HCT116 (cell line): ENCODE results near the gene KLHL3. TPM values are rescaled to one million over a fixed set of nuclear protein-coding genes. Genes with fewer than 3 reads are reported as not detected.

Experiments
- ATAC-seq: fragments of 200-7000 bp; cut with Tn5 transposase; 2 replicates; pipeline ENCODE4 v1.9.1; 2020; ENCODE audit warnings: mild to moderate bottlenecking, moderate library complexity
- BruUV-seq: library from RNA; stranded (reverse); fragments of 400-500 nt; replicated peaks from 2 replicates; lab custom pipeline; 2021; lab: Mats Ljungman, UMichigan
- CTCF ChIA-PET: fragments of 300-600 bp; sonication (Branson Sonifier 250); formaldehyde crosslinking; loops from one replicate; lab custom pipeline; 2021; ENCODE audit warnings: antibody characterized with exemption; lab: Charles Lee
- POLR2A ChIA-PET: fragments of 300-600, 350-600 bp; sonication (Branson Sonifier 250); formaldehyde crosslinking; loops from one replicate; lab custom pipeline; 2021; ENCODE audit warnings: antibody characterized with exemption; lab: Charles Lee
- RAD21 ChIA-PET, 2 experiments: fragments of 300-600 bp; sonication (Branson Sonifier 250); formaldehyde crosslinking; loops; one replicate each; lab custom pipeline; 2023; ENCODE audit warnings: low total read pairs in 2 of 2; ENCODE audit not compliant: uncharacterized antibody in 2 of 2, unreplicated experiment in 2 of 2, low non-redundant PET in 1 of 2; lab: Charles Lee
- DNase-seq: peaks from one replicate; pipeline ENCODE4 v3.0.0-alpha.2; 2010; ENCODE audit warnings: low read depth, low spot score
- H2AFZ ChIP-seq: fragments of 200-600 bp; shearing (Covaris generic), sonication (generic); 2 replicates; pipeline ENCODE4 v1.6.1; 2017; ENCODE audit warnings: low read depth, mixed run types, mixed read lengths, antibody characterized with exemption, low read length; ENCODE audit not compliant: poor library complexity, severe bottlenecking
- H3K27ac ChIP-seq: 2 replicates; pipeline ENCODE4 v1.5.1; 2012; ENCODE audit warnings: low read depth, low read length
- H3K27me3 ChIP-seq: fragments of 200-600 bp; sonication (generic); 2 replicates; pipeline ENCODE4 v1.6.1; 2016; ENCODE audit warnings: mixed run types, low read length, mixed read lengths; ENCODE audit not compliant: insufficient read depth
- H3K36me3 ChIP-seq, 2 experiments: fragments of 200-500 bp in 1 of 2; fragments of 200-600 bp in 1 of 2; sonication (Bioruptor generic) in 1 of 2; sonication (generic) in 1 of 2; 2 replicates each; pipeline versions ENCODE4 v1.5.1 to v1.6.1; 2014 to 2016; ENCODE audit warnings: low read length in 2 of 2, inconsistent platforms in 1 of 2, mixed read lengths in 1 of 2, mixed run types in 1 of 2; ENCODE audit not compliant: insufficient read depth in 2 of 2, control insufficient read depth in 1 of 2
- H3K4me1 ChIP-seq, 2 experiments: fragments of 200-600 bp in 1 of 2; sonication (generic) in 1 of 2; 2 replicates each; pipeline versions ENCODE4 v1.5.1 to v1.6.1; 2012 to 2017; ENCODE audit warnings: low read length in 2 of 2, inconsistent platforms in 1 of 2, mild to moderate bottlenecking in 1 of 2, mixed read lengths in 1 of 2, mixed run types in 1 of 2, moderate library complexity in 1 of 2; ENCODE audit not compliant: insufficient read depth in 2 of 2, control insufficient read depth in 1 of 2
- H3K4me2 ChIP-seq: fragments of 200-600 bp; sonication (generic); 2 replicates; pipeline ENCODE4 v1.6.1; 2017; ENCODE audit warnings: mixed run types, low read length, mixed read lengths
- H3K4me3 ChIP-seq, 2 experiments: fragments of 200-600 bp in 1 of 2; sonication (generic) in 1 of 2; replicated peaks in 1 of 2; 2 replicates each; pipeline ENCODE4 v1.5.1; 2011 to 2016; ENCODE audit warnings: low read length in 2 of 2, control low read depth in 1 of 2, low read depth in 1 of 2, mild to moderate bottlenecking in 1 of 2, mixed read lengths in 1 of 2, mixed run types in 1 of 2
- H3K79me2 ChIP-seq: fragments of 200-600 bp; sonication (generic); 2 replicates; pipeline ENCODE4 v1.6.1; 2017; ENCODE audit warnings: mild to moderate bottlenecking, mixed run types, low read length, moderate library complexity, mixed read lengths; ENCODE audit not compliant: insufficient read depth
- H3K9ac ChIP-seq: fragments of 200-600 bp; sonication (generic); 2 replicates; pipeline ENCODE4 v1.6.1; 2016; ENCODE audit warnings: low read length, mixed read lengths
- H3K9me2 ChIP-seq: fragments of 200-600 bp; sonication (generic), shearing (Covaris generic); 2 replicates; pipeline ENCODE4 v1.6.1; 2017; ENCODE audit warnings: mixed run types, mild to moderate bottlenecking, moderate library complexity; ENCODE audit not compliant: insufficient read depth
- H3K9me3 ChIP-seq, 2 experiments: fragments of 200-500 bp in 1 of 2; fragments of 200-600 bp in 1 of 2; sonication (Bioruptor generic) in 1 of 2; sonication (generic) in 1 of 2; 2 replicates each; pipeline ENCODE4 v1.6.1; 2014 to 2017; ENCODE audit warnings: low read length in 2 of 2, mixed read lengths in 2 of 2, inconsistent platforms in 1 of 2, low read depth in 1 of 2, mild to moderate bottlenecking in 1 of 2, mixed run types in 1 of 2, moderate library complexity in 1 of 2; ENCODE audit not compliant: control insufficient read depth in 1 of 2, insufficient read depth in 1 of 2
- H4K20me1 ChIP-seq: fragments of 200-600 bp; sonication (generic), shearing (Covaris generic); 2 replicates; pipeline ENCODE4 v1.6.1; 2017; ENCODE audit warnings: mixed run types, mild to moderate bottlenecking, moderate library complexity; ENCODE audit not compliant: insufficient read depth
- CBX3 ChIP-seq: IDR thresholded peaks from 2 replicates; pipeline ENCODE4 v1.6.1; 2012; ENCODE audit warnings: low read depth
- EGR1 ChIP-seq: IDR thresholded peaks from 2 replicates; pipeline ENCODE4 v1.6.1; 2012; ENCODE audit warnings: low read depth
- EZH2 ChIP-seq: fragments of 200-600 bp; sonication (generic); IDR thresholded peaks from 2 replicates; pipeline ENCODE4 v1.6.1; 2017; ENCODE audit warnings: antibody characterized with exemption, mixed run types
- EZH2phosphoT487 ChIP-seq: fragments of 200-600 bp; IDR thresholded peaks from 2 replicates; pipeline ENCODE4 v1.6.1; 2018; ENCODE audit warnings: antibody characterized with exemption, borderline replicate concordance
- FOSL1 ChIP-seq: IDR thresholded peaks from 2 replicates; pipeline ENCODE4 v1.6.1; 2012; ENCODE audit warnings: low read depth
- JUND ChIP-seq: IDR thresholded peaks from 2 replicates; pipeline ENCODE4 v1.6.1; 2012
- MAX ChIP-seq: IDR thresholded peaks from 2 replicates; pipeline ENCODE4 v1.6.1; 2012
- POLR2AphosphoS5 ChIP-seq: IDR thresholded peaks from 2 replicates; pipeline ENCODE4 v1.6.1; 2011; ENCODE audit warnings: mild to moderate bottlenecking, low read depth, low read length, moderate library complexity
- RAD21 ChIP-seq: IDR thresholded peaks from 2 replicates; pipeline ENCODE4 v1.6.1; 2012; ENCODE audit warnings: low read depth, mild to moderate bottlenecking
- REST ChIP-seq: IDR thresholded peaks from 2 replicates; pipeline ENCODE4 v1.6.1; 2012; ENCODE audit warnings: low read depth
- SIN3A ChIP-seq: IDR thresholded peaks from 2 replicates; pipeline ENCODE4 v1.6.1; 2012; ENCODE audit warnings: low read depth
- YY1 ChIP-seq: IDR thresholded peaks from 2 replicates; pipeline ENCODE4 v1.6.1; 2011; ENCODE audit warnings: low read length, low read depth, moderate library complexity, mild to moderate bottlenecking; ENCODE audit not compliant: insufficient replicate concordance; ENCODE audit errors: extremely low read depth
- ZFX ChIP-seq: fragments of 450-650 bp; IDR thresholded peaks from 2 replicates; pipeline ENCODE4 v1.6.1; 2017
- intact Hi-C: fragments of 100-400 bp; cut with micrococcal nuclease; formaldehyde crosslinking; loops from 2 replicates; pipeline ENCODE4 v1.10.0; 2022
- total RNA-seq: library from RNA; stranded (reverse); gene quantifications from one replicate; pipeline ENCODE4 v1.2.1, GENCODE V29; 2021; ENCODE audit not compliant: unreplicated experiment
- TF ChIP-seq, protein P1 (sequence below): IDR thresholded peaks from 2 replicates; pipeline ENCODE4 v1.6.1; 2012

Gene KLHL3
- total RNA-seq, 1 experiment from 2014 or later, result not detected

GRCh38 chr5:137679910-137680309, 56.0 kb downstream of the KLHL3 start:
- Histone ChIP-seq H3K36me3 (no peaks in the 10 kb centered on the region), H3K4me1 (no peaks in the 10 kb centered on the region), H3K9ac (no peak overlapping the region), H3K27me3 (peaks cover 41% of the 10 kb centered on the region), H2AFZ (no peak overlapping the region), H3K4me3 (no peak overlapping the region), H3K9me2 (no peaks in the 10 kb centered on the region), H3K27ac (no peak overlapping the region), H3K79me2 (no peaks in the 10 kb centered on the region), H3K9me3 (no peaks in the 10 kb centered on the region), H3K4me2 (no peak overlapping the region), H4K20me1 (no peaks in the 10 kb centered on the region)
- intact Hi-C loops, result no loop called here
- ChIA-PET POLR2A (no interaction called here), CTCF (no interaction called here), RAD21 (no interaction called here)
- BruUV-seq, result no TSS peak
- DNase-seq (no peak), ATAC-seq (no peak)
- TF ChIP-seq POLR2AphosphoS5 (no peak), SIN3A (no peak), CBX3 (no peak), EGR1 (no peak), JUND (no peak), FOSL1 (no peak), ZFX (no peak), REST (no peak), RAD21 (no peak), MAX (no peak), YY1 (no peak), EZH2 (no peak), EZH2phosphoT487 (no peak)
- TF ChIP-seq, protein P1, sequence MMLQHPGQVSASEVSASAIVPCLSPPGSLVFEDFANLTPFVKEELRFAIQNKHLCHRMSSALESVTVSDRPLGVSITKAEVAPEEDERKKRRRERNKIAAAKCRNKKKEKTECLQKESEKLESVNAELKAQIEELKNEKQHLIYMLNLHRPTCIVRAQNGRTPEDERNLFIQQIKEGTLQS, result no peak
